SKM-1 (cell line): ENCODE results near the gene LRRC74B.
"Not testable (repeated sequence)": the region's sequence is repeated elsewhere in the genome, so short reads cannot be mapped to it uniquely, and the experiment has no call there.

ENCODE experiments used
- DNase-seq: peaks from one replicate; lab custom pipeline; 2025; ENCODE audit not compliant: unreplicated experiment; lab: John Stamatoyannopoulos, UW

Gene LRRC74B

GRCh38 chr22:21075516-21076138, 29.9 kb downstream of the LRRC74B start:
- no peak for DNase-seq

DNA sequence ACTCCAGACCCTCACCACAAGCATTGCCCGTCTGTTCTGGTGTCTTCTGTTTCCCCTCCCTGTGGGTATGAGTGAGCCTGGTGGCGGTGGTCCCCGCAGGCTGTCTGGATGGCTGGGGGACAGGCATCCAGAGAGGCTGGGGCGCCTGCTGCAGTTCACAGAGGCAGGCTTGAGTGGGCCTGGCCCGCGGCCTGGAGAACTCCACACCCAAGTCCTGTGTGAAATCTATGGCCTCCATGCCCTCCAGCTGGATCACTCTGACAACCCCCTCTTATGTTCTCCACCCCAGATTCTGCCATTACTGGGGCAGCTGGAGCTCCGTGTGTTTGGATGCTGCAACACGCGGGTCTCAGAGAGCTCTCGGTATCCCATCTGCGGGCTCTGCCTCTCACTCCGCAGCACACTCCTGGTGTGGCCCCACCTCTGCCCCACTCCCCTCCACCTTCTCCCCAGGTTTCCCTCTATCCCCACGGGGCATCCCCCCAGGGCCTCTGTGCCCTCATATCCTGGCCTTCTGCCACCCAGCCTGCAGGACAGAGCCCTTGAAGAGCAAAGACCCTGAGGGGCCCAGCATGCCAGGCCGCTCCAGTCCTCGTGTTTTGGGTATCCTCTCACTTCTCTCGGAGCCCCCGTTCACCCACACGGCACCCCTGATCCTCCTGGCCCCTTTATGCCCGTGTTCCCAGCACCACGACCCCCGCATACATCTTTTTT, 31.3 kb downstream of the LRRC74B start:
- DNase-seq, result no peak

DNA sequence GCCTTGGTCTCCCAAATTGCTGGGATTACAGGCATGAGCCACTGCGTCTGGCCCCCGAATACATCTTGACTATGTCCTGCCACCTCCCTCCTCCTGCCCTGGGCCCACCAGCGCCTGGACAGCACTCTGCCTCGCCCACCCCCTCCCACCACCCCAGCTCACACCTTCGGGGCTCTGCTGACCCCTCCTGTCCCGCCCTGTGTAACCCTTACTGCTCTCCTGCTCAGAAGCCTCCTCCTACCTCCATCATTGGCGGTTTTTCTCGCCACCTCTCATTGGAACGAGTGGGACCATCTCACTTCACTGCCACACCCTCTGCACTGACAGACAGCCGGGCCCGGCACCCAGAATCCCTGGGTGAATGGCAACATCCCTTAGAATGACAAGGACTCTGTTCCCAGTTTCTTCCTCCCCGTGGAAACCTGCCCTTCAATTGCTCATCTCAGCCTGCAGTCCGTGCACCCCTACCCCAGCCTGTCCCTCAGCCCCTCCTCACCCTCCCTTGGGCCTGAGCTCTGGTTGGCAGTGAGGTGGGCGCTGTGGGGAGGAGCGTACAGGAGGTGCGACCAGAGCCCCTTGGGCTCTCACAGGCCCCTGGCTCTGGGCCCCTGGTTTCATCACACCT, 32.2 kb downstream of the LRRC74B start:
- no peak for DNase-seq

GRCh38 chr22:21078916-21079315, 33.2 kb downstream of the LRRC74B start:
- no peak for DNase-seq

- no peak for DNase-seq
These were observed 33.7 kb downstream of the LRRC74B start for GRCh38 chr22:21079493-21079892.

GRCh38 chr22:21080435-21081137, 34.8 kb downstream of the LRRC74B start:
- no peak for DNase-seq

DNA sequence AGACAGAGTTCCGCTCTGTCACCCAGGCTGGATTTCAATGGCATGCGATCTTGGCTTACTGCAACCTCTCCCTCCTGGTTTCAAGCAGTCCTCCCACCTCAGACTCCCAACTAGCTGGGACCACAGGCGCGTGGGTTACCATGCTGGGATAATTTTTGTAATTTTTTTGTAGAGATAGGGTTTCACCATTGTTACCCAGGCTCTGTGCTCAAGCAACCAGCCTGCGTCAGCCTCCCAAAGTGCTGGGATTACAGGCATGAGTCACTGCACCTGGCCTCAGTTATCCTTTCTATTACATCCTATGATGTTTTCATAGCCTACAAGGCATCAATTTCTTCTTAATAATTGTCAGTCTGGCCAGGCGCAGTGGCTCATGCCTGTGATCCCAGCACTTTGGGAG, 36.5 kb downstream of the LRRC74B start:
- DNase-seq, result no peak

GRCh38 chr22:21087119-21087518, 41.4 kb downstream of the LRRC74B start:
- DNase-seq, result no peak

GRCh38 chr22:21087926-21088325, 42.2 kb downstream of the LRRC74B start:
- DNase-seq, result not testable (repeated sequence)

- DNase-seq, result not testable (repeated sequence)
These were observed 45.5 kb downstream of the LRRC74B start for GRCh38 chr22:21091220-21091619.

GRCh38 chr22:21092797-21093554, 47.2 kb downstream of the LRRC74B start:
- DNase-seq, result no peak

DNA sequence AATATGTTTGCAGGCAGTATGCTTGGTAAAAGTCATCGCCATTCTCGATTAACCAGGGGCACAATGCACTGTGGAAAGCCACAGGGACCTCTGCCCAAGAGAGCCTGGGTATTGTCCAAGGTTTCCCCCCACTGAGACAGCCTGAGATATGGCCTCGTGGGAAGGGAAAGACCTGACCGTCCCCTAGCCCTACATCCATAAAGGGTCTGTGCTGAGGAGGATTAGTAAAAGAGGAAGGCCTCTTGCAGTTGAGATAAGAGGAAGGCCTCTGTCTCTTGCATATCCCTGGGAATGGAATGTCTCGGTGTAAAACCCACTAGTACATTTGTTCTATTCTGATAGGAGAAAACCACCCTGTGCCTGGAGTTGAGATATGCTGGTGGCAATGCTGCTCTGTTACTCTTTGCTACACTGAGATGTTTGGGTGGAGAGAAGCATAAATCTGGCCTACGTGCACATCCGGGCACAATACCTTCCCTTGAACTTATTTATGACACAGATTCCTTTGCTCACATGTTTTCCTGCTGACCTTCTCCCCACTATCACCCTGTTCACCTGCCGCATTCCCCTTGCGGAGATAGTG, 47.9 kb downstream of the LRRC74B start:
- DNase-seq, result not testable (repeated sequence)

DNA sequence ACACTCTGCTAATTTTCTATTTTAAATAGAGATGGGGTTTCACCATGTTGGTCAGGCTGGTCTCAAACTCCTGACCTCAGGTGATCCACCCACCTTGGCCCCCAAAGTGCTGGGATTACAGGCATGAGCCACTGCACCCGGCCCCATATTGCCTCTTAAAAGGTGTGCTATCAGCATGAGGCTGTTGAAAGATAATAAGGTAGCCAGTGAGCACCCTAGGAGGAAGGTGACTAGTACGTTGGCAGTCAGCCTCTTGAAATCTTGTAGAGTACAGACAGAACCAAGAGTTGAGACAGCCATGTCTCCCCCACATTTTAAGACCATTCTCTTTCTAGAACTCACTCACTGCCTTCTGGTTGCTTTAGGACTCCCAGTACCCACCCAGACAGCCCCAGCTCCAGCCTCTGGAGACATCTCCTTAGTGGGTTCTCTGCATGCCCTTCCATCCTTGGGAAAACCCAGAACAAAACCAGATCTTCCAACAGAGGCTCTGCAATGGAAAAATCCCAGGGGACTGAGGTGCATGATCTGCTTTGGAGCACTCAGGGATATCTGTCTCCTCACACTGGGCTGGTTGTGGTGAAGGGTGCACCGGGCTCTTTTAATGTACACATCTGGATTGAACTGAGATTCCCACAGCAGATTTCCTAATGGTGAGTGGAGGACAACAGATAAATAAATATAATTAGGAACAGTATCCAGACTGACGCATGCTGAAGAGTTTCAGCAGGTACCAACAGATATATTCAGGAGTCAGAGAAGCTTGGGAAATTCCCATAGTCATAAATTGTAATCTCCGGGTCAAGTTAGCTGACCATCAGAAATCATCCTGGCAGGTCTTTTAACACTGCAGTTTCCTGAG, 49.4 kb downstream of the LRRC74B start:
- DNase-seq, result no peak

- DNase-seq, result no peak
These were observed 50.0 kb downstream of the LRRC74B start for GRCh38 chr22:21095773-21096107.

- DNase-seq, result not testable (repeated sequence)
These were observed 51.1 kb downstream of the LRRC74B start for GRCh38 chr22:21096878-21097277.

- no peak for DNase-seq
These were observed 52.4 kb downstream of the LRRC74B start for GRCh38 chr22:21098099-21098671.

DNA sequence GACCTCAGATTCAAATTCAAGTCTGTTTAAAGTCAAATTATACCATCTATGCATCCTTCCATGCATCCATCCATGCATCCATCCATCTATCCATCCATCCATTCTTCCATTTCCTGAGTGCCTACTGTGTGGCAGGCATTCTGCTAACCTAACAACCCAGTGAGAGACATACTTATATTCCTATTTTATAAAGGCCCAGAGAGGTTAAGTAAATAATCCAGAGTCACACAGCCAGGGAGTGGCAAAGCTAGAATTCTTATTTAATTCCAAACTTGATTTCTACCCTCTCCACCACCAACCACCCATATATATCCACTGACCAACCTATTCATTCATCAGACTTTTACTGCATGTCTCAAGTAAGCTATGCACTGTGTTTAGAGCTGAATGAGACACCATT, 53.8 kb downstream of the LRRC74B start:
- no peak for DNase-seq

- no peak for DNase-seq
These were observed 54.6 kb downstream of the LRRC74B start for GRCh38 chr22:21100149-21101032.
